Cardiac fibroblast (primary cell): ENCODE results near the gene MUC5B.

Source experiments
- DNase-seq, 2 donors: peaks; one replicate each; pipeline versions ENCODE4 v3.0.0 to v3.0.0-alpha.2; 2010; ENCODE audit warnings: low read depth in 2 of 2
- H3K4me3 ChIP-seq, 2 donors: replicated peaks in 1 of 2; 1 replicate in 1 of 2; 2 replicates in 1 of 2; pipeline ENCODE4 v1.5.1; 2011; ENCODE audit warnings: low read depth in 2 of 2, low read length in 2 of 2, mild to moderate bottlenecking in 2 of 2, moderate library complexity in 1 of 2
- TF ChIP-seq, protein P1 (sequence below): IDR thresholded peaks from one replicate; pipeline ENCODE4 v1.5.1; 2011; ENCODE audit warnings: low read depth, mild to moderate bottlenecking, low read length, inconsistent platforms

MUC5B gene

DNA sequence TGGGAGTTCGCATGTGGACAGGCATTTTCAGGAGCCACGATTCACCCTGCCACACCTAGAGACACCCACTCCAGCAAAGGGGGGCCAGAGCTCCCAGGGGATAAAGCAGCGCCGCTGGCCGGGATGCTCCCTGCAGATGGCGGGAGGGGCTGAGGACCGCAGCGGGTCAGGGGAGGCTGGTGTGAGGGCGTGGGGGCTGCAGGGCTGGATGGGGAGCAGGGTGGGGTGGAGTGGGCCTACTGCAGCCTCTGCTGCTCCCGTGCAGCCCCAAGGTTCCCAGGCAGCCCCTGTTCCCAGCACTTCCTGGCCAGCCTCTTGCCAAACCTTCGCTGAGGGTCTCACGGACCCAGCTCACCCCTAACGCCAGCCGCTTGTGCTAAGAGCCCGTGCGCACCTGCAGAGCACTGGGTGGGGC, 13.0 kb downstream of the MUC5B start:
- TF ChIP-seq, protein P1, sequence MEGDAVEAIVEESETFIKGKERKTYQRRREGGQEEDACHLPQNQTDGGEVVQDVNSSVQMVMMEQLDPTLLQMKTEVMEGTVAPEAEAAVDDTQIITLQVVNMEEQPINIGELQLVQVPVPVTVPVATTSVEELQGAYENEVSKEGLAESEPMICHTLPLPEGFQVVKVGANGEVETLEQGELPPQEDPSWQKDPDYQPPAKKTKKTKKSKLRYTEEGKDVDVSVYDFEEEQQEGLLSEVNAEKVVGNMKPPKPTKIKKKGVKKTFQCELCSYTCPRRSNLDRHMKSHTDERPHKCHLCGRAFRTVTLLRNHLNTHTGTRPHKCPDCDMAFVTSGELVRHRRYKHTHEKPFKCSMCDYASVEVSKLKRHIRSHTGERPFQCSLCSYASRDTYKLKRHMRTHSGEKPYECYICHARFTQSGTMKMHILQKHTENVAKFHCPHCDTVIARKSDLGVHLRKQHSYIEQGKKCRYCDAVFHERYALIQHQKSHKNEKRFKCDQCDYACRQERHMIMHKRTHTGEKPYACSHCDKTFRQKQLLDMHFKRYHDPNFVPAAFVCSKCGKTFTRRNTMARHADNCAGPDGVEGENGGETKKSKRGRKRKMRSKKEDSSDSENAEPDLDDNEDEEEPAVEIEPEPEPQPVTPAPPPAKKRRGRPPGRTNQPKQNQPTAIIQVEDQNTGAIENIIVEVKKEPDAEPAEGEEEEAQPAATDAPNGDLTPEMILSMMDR = no peak
- H3K4me3 ChIP-seq = no peak overlapping the region
- DNase-seq = no peak

DNA sequence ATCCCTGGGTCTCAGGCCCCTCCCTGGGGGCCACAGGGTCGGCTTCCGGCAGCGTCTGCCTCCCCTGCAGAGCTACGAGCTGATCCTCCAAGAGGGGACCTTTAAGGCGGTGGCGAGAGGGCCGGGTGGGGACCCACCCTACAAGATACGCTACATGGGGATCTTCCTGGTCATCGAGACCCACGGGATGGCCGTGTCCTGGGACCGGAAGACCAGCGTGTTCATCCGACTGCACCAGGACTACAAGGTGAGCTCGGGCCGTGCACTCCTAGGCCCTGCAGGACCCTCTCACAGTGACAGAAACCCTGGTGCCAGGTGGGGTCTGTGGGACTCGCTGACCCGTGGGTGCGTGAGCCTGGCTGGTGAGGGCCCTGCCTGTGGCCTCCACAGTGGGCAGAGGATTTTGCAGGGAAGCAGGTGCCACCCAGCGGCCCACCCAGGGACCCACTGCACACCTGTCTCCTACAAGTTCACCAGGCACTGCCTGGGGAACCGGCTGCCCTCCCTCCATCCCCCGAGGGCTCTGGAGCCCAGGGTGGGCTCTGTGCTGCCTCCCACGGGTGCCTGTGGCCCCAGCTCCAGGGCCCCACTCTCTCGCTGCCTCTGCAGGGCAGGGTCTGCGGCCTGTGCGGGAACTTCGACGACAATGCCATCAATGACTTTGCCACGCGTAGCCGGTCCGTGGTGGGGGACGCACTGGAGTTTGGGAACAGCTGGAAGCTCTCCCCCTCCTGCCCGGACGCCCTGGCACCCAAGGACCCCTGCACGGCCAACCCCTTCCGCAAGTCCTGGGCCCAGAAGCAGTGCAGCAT, 13.7 kb downstream of the MUC5B start:
- no peak overlapping the region for H3K4me3 ChIP-seq
- no peak for DNase-seq
- TF ChIP-seq, protein P1 = no peak

DNA sequence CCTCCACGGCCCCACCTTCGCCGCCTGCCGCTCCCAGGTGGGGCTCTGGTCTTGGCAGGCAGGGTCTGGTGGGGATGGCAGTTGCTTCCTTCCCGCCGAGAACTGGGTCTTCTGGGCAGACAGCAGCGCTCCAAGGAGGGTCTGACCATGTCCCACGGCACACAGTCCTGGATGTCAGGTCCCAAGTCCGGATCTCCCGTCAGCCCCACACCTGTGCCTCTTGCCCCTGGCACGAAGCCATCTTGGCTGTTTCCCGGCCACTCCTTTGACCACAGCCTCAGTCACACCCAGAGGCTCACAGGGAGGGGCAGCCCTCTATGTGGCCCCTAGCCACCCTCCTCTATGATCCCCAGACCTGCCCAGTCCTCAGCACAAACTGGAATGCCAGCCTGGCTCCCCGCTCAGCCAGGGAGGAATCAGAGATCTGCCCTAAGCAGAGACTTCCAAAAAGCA, 14.3 kb downstream of the MUC5B start:
- no peak for DNase-seq
- no peak overlapping the region for H3K4me3 ChIP-seq
- TF ChIP-seq, protein P1 = no peak

DNA sequence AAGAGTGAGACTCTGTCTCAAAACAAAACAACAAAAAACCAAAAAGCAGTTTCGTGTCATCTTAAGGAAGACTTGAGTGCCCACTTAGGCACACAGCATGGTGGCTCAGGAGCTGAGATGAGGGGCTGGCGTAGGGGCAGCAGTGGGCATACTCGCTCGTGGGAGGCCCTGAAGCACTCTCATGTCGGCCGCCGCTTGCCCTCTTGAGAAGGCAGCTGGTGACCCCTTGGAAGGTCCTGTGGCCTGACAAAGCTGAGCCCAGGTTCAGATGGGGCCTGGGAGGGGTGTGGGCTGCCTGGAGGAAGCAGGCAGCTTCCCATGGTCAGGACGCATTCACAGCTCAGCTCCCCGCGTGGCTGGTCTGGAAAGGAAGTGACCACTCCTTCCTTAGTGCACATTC, 15.0 kb downstream of the MUC5B start:
- no peak overlapping the region for H3K4me3 ChIP-seq
- TF ChIP-seq, protein P1 = no peak
- DNase-seq = no peak

DNA sequence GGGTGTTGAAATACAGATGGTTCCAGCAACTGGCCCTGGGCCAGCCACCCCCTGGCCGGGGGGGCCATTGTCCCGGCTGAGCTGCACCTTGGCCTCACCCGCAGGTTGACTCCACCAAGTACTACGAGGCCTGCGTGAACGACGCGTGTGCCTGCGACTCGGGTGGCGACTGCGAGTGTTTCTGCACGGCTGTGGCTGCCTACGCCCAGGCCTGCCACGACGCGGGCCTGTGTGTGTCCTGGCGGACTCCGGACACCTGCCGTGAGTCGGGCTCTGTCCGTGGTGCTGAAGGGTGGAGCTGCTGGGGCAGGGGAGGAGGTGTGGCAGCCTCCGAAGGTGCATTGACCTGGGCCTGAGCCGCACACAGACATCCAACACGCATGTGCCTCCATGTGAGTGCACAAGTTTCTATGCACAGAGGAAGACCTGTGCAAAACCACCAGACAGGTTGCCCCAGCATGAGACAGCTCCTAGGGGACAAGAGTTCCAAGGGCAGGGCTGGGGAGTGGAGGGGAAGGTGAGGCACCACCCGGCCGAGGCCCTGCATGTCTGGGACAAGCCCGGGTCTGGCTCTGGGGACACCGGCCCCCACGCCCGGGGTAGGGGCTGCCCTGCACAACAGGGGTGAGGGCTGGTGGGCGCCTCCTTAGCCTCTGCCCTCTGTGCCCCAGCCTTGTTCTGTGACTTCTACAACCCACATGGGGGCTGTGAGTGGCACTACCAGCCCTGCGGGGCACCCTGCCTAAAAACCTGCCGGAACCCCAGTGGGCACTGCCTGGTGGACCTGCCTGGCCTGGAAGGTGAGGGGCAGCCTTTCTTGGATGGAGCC, 16.1 kb downstream of the MUC5B start:
- no peak overlapping the region for H3K4me3 ChIP-seq
- no peak for DNase-seq
- TF ChIP-seq, protein P1 = no peak

DNA sequence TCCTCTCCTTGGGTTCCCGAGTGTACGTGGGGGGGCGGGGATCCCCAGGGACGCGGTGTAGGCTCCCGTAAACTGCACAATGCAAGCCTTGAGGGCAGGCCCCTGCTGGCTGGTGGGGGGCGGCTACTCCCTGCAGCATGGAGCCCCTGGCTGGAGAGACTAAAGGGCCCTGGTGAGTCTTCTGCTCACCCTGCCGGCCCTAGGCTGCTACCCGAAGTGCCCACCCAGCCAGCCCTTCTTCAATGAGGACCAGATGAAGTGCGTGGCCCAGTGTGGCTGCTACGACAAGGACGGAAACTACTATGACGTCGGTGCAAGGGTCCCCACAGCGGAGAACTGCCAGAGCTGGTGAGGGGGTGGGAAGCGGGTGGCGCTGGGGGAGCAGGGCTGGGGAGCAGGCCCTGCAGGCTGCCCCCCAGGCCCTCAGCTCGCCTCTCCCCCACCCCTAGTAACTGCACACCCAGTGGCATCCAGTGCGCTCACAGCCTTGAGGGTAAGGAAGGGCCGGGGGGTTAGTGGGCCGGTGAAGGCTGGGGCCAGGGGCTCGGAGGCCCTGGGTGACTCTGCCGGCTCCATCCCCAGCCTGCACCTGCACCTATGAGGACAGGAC, 16.8 kb downstream of the MUC5B start:
- TF ChIP-seq, protein P1 = no peak
- H3K4me3 ChIP-seq = no peak overlapping the region
- DNase-seq = no peak
